Right lobe of liver (tissue), 4 donors: Measurements from ENCODE around the gene KIRREL3.

Source experiments
- CTCF ChIP-seq, 4 donors: fragments of 200-600 bp in 3 of 4; fragments of 450-650 bp in 1 of 4; IDR thresholded peaks; one replicate each; pipeline versions ENCODE4 v1.5.1 to v1.8.0; 2016 to 2022; ENCODE audit warnings: antibody characterized with exemption in 4 of 4, mild to moderate bottlenecking in 2 of 4
- POLR2A ChIP-seq: fragments of 450-650 bp; IDR thresholded peaks from one replicate; pipeline ENCODE4 v1.6.1; 2017; ENCODE audit warnings: antibody characterized with exemption, mild to moderate bottlenecking
- donor health status: DM: no; HTN: no; CAD: no.
- donor health status: DM: no; HTN: no; CAD: no.
- donor health status: DM: no; HTN: yes; CAD: no.

GRCh38 chr11:126495281-126496220 lies 505.0 kb downstream of the KIRREL3 start:
- TF ChIP-seq POLR2A (no peak), CTCF (IDR thresholded peaks at IDR 0.05) (no peak)
